MG63 (cell line): ENCODE data around the gene FLNB. TPM values are rescaled to one million over a fixed set of nuclear protein-coding genes. Genes with fewer than 3 reads are reported as not detected.

Experiments
- DNase-seq: peaks from one replicate; pipeline ENCODE4 v3.0.0-alpha.2; 2020
- H3K27me3 ChIP-seq: fragments of 250-450 bp; sonication (Bioruptor Pico); 2 replicates; pipeline ENCODE4 v1.5.1; 2020; ENCODE audit warnings: mild to moderate bottlenecking, moderate library complexity
- H3K36me3 ChIP-seq: fragments of 250-450 bp; sonication (Bioruptor Pico); 2 replicates; pipeline ENCODE4 v1.5.1; 2020; ENCODE audit warnings: mild to moderate bottlenecking, moderate library complexity
- H3K4me3 ChIP-seq: fragments of 250-450 bp; sonication (Bioruptor Pico); 2 replicates; pipeline ENCODE4 v1.5.1; 2020; ENCODE audit warnings: mild to moderate bottlenecking, moderate library complexity
- H3K9me3 ChIP-seq: fragments of 250-450 bp; sonication (Bioruptor Pico); 2 replicates; pipeline ENCODE4 v1.5.1; 2020; ENCODE audit warnings: mild to moderate bottlenecking, moderate library complexity
- total RNA-seq: library from RNA; depleted of rRNA; stranded (reverse); fragments of >200 nt; shearing (Covaris generic); gene quantifications from 2 replicates; pipeline ENCODE4 v1.2.3, GENCODE V29; 2014; ENCODE audit warnings: low replicate concordance

The FLNB gene
- total RNA-seq, 1 experiment from 2014 or later, result 128 TPM

- peaks cover 67% of the 10 kb centered on the region for H3K36me3 ChIP-seq
- H3K9me3 ChIP-seq, result no peaks in the 10 kb centered on the region
- DNase-seq, result no peak
- no peak overlapping the region for H3K4me3 ChIP-seq
- H3K27me3 ChIP-seq, result no peaks in the 10 kb centered on the region
These were observed 133.6 kb downstream of the FLNB start for GRCh38 chr3:58141766-58142345.

GRCh38 chr3:58143417-58144055, 135.3 kb downstream of the FLNB start:
- no peaks in the 10 kb centered on the region for H3K9me3 ChIP-seq

GRCh38 chr3:58144478-58145325, 136.5 kb downstream of the FLNB start:
- no peaks in the 10 kb centered on the region for H3K9me3 ChIP-seq
- peaks cover 66% of the 10 kb centered on the region for H3K36me3 ChIP-seq
- H3K4me3 ChIP-seq, result no peak overlapping the region
- DNase-seq, result no peak
- no peaks in the 10 kb centered on the region for H3K27me3 ChIP-seq

More at GRCh38 chr3:58143417-58144055, 135.3 kb downstream of the FLNB start:
- Histone ChIP-seq H3K36me3 (peaks cover 69% of the 10 kb centered on the region), H3K27me3 (no peaks in the 10 kb centered on the region), H3K4me3 (no peak overlapping the region)
- DNase-seq, result no peak

- H3K4me3 ChIP-seq, result no peak overlapping the region
- no peaks in the 10 kb centered on the region for H3K27me3 ChIP-seq
- H3K36me3 ChIP-seq, result peaks cover 68% of the 10 kb centered on the region
- no peaks in the 10 kb centered on the region for H3K9me3 ChIP-seq
- no peak for DNase-seq
These were observed 139.8 kb downstream of the FLNB start for GRCh38 chr3:58148049-58148448.

- Histone ChIP-seq H3K27me3 (no peaks in the 10 kb centered on the region), H3K9me3 (no peaks in the 10 kb centered on the region), H3K36me3 (peaks cover 69% of the 10 kb centered on the region), H3K4me3 (no peak overlapping the region)
- no peak for DNase-seq
These were observed 142.0 kb downstream of the FLNB start for GRCh38 chr3:58150130-58150809.

GRCh38 chr3:58150810-58151199, 142.6 kb downstream of the FLNB start:
- no peak for DNase-seq
- H3K9me3 ChIP-seq, result no peaks in the 10 kb centered on the region
- H3K4me3 ChIP-seq, result no peak overlapping the region
- H3K27me3 ChIP-seq, result no peaks in the 10 kb centered on the region
- peaks cover 66% of the 10 kb centered on the region for H3K36me3 ChIP-seq

GRCh38 chr3:58151637-58152036, 143.4 kb downstream of the FLNB start:
- Histone ChIP-seq H3K27me3 (no peaks in the 10 kb centered on the region), H3K36me3 (peaks cover 66% of the 10 kb centered on the region), H3K9me3 (no peaks in the 10 kb centered on the region), H3K4me3 (no peak overlapping the region)
- DNase-seq, result no peak

- no peaks in the 10 kb centered on the region for H3K9me3 ChIP-seq
- no peak for DNase-seq
- H3K36me3 ChIP-seq, result peaks cover 58% of the 10 kb centered on the region
- H3K27me3 ChIP-seq, result no peaks in the 10 kb centered on the region
- H3K4me3 ChIP-seq, result no peak overlapping the region
These were observed 144.2 kb downstream of the FLNB start for GRCh38 chr3:58152225-58153015.

GRCh38 chr3:58153371-58153770, 145.1 kb downstream of the FLNB start:
- Histone ChIP-seq H3K9me3 (no peaks in the 10 kb centered on the region), H3K4me3 (no peak overlapping the region), H3K36me3 (peaks cover 59% of the 10 kb centered on the region), H3K27me3 (no peaks in the 10 kb centered on the region)
- DNase-seq, result no peak

- no peak for DNase-seq
- H3K36me3 ChIP-seq, result peaks cover 52% of the 10 kb centered on the region
- H3K27me3 ChIP-seq, result no peaks in the 10 kb centered on the region
- no peak overlapping the region for H3K4me3 ChIP-seq
- H3K9me3 ChIP-seq, result no peaks in the 10 kb centered on the region
These were observed 146.6 kb downstream of the FLNB start for GRCh38 chr3:58154626-58155449.

- peaks cover 50% of the 10 kb centered on the region for H3K36me3 ChIP-seq
- no peak for DNase-seq
- H3K27me3 ChIP-seq, result no peaks in the 10 kb centered on the region
- H3K9me3 ChIP-seq, result no peaks in the 10 kb centered on the region
- H3K4me3 ChIP-seq, result no peak overlapping the region
These were observed 147.6 kb downstream of the FLNB start for GRCh38 chr3:58155838-58156237.

- Histone ChIP-seq H3K36me3 (peaks cover 63% of the 10 kb centered on the region), H3K4me3 (no peak overlapping the region)
These were observed 149.5 kb downstream of the FLNB start for GRCh38 chr3:58157700-58158099.

GRCh38 chr3:58158442-58159153, 150.4 kb downstream of the FLNB start:
- peaks cover 64% of the 10 kb centered on the region for H3K36me3 ChIP-seq
- no peak for DNase-seq
- H3K9me3 ChIP-seq, result no peaks in the 10 kb centered on the region

More at GRCh38 chr3:58157700-58158099, 149.5 kb downstream of the FLNB start:
- DNase-seq, result no peak
- Histone ChIP-seq H3K9me3 (no peaks in the 10 kb centered on the region), H3K27me3 (no peaks in the 10 kb centered on the region)

GRCh38 chr3:58160399-58160798, 152.2 kb downstream of the FLNB start:
- Histone ChIP-seq H3K4me3 (no peak overlapping the region), H3K9me3 (no peaks in the 10 kb centered on the region), H3K36me3 (peaks cover 74% of the 10 kb centered on the region), H3K27me3 (no peaks in the 10 kb centered on the region)
- DNase-seq, result no peak

More at GRCh38 chr3:58158442-58159153, 150.4 kb downstream of the FLNB start:
- H3K27me3 ChIP-seq, result no peaks in the 10 kb centered on the region
- no peak overlapping the region for H3K4me3 ChIP-seq
